ENCODE measurements around the gene WWOX. TPM values are rescaled to one million over a fixed set of nuclear protein-coding genes. Genes with fewer than 3 reads are reported as not detected.

Gene WWOX
- total and polyA plus RNA-seq, 2 of the 8 experiments (the other 6 are each of a cell fraction or from before 2014, with no cell fraction given): 5.4 to 16.7 TPM

- Histone ChIP-seq H2BK5ac (ENCODE audit: low read depth, low read length) (no peak overlapping the region), H4K20me1 (replicated peaks in 1 of 2; ENCODE audit: control insufficient read depth in 1 of 2, insufficient read depth in 2 of 2, low read length in 2 of 2) (no peaks in the 10 kb centered on the region), H3K36me3 (ENCODE audit: control insufficient read depth in 2 of 4, insufficient read depth in 4 of 4, low read length in 3 of 4) (no peaks in the 10 kb centered on the region), H4K91ac (replicated peaks; ENCODE audit: insufficient read length, low read length) (no peak overlapping the region), H3K56ac (replicated peaks; ENCODE audit: insufficient read length, low read depth, low read length) (no peak overlapping the region), H3K9me3 (ENCODE audit: insufficient read depth in 2 of 2, low read depth in 1 of 2, low read length in 1 of 2) (no peaks in the 10 kb centered on the region; a peak in 1 of 4 replicates), H3K27me3 (replicated peaks in 1 of 4; ENCODE audit: control insufficient read depth in 3 of 4, extremely low read depth in 1 of 4, insufficient read depth in 3 of 4, low read length in 3 of 4) (no peaks in the 10 kb centered on the region), H3K23me2 (ENCODE audit: low read depth, low read length) (no peaks in the 10 kb centered on the region), H3K4me2 (ENCODE audit: insufficient read depth in 1 of 2, low read depth in 2 of 2, low read length in 2 of 2) (no peak overlapping the region), H2AFZ (ENCODE audit: low read length) (no peak overlapping the region), H3K18ac (ENCODE audit: extremely low read depth, low read length) (no peak overlapping the region), H3K4me1 (replicated peaks in 1 of 4; ENCODE audit: control insufficient read depth in 3 of 4, insufficient read depth in 4 of 4, low read length in 3 of 4) (peaks cover 0 to 5% (median 3%) of the 10 kb centered on the region in 4 experiments; a peak in 4 of 7 replicates), H2BK120ac (replicated peaks; ENCODE audit: low read depth, low read length) (no peak overlapping the region), H2AK5ac (ENCODE audit: low read depth, low read length) (no peak overlapping the region), H4K8ac (ENCODE audit: extremely low read depth, insufficient read depth, low read length) (no peak overlapping the region), H2BK20ac (ENCODE audit: low read length) (no peak overlapping the region), H2BK15ac (ENCODE audit: low read length) (no peak overlapping the region), H3K14ac (ENCODE audit: insufficient read length) (no peak overlapping the region), H3K9ac (replicated peaks in 1 of 4; ENCODE audit: extremely low read depth in 1 of 4, low read depth in 3 of 4, low read length in 3 of 4) (no peak overlapping the region), H2BK12ac (ENCODE audit: low read depth, low read length) (no peak overlapping the region), H3K79me1 (ENCODE audit: low read depth, low read length) (no peaks in the 10 kb centered on the region), H3K23ac (ENCODE audit: insufficient read length) (no peak overlapping the region), H3K27ac (ENCODE audit: low read depth, low read length) (no peak overlapping the region), H3K4ac (replicated peaks; ENCODE audit: insufficient read length, low read depth, low read length) (no peak overlapping the region), H3K79me2 (ENCODE audit: control insufficient read depth in 1 of 2, insufficient read depth in 2 of 2, low read length in 2 of 2) (no peaks in the 10 kb centered on the region), H4K5ac (ENCODE audit: insufficient read length, low read depth, low read length) (no peak overlapping the region), H3K4me3 (ENCODE audit: extremely low read depth in 1 of 4, insufficient read depth in 2 of 4, low read depth in 3 of 4, low read length in 4 of 4) (no peak overlapping the region)
- WGBS, 2 experiments (ENCODE audit: extremely low coverage in 1 of 2, insufficient coverage in 1 of 2, insufficient read length in 1 of 2, insufficient replicate concordance in 2 of 2, low coverage in 1 of 2, low lambda C conversion rate in 2 of 2, missing lambda C conversion rate in 1 of 2): 92% methylated on average over 4 of the region's 4 CpGs; no CpG with 5 or more reads in 1 of the 2 experiments
- ChIA-PET CTCF (ENCODE audit: partially characterized antibody) (no interaction called here), POLR2A (ENCODE audit: partially characterized antibody) (no interaction called here)
- no peak for DNase-seq (ENCODE audit: low read depth in 1 of 2, low spot score in 2 of 2)
- no peak for FAIRE-seq
- TF ChIP-seq GABPA (IDR thresholded peaks at IDR 0.05; ENCODE audit: borderline replicate concordance, insufficient read depth, low read length) (no peak), CTCF (IDR thresholded peaks at IDR 0.05; ENCODE audit: control extremely low read depth in 1 of 3, insufficient read depth in 1 of 3, low read depth in 1 of 3, low read length in 3 of 3) (no peak), EGR1 (IDR thresholded peaks at IDR 0.05; ENCODE audit: borderline replicate concordance, low read depth, low read length) (no peak), TAF7 (optimal IDR thresholded peaks at IDR 0.05; ENCODE audit: borderline replicate concordance, low read depth, low read length) (no peak), SP4 (IDR thresholded peaks at IDR 0.05; ENCODE audit: low read length) (no peak), POLR2AphosphoS5 (IDR thresholded peaks at IDR 0.05; ENCODE audit: low read depth, low read length) (no peak), FOSL1 (IDR thresholded peaks at IDR 0.05; ENCODE audit: insufficient read depth, low read depth, low read length) (no peak), GTF2F1 (IDR thresholded peaks at IDR 0.05; ENCODE audit: borderline replicate concordance, low read depth, low read length) (no peak), TCF12 (IDR thresholded peaks at IDR 0.05; ENCODE audit: low read depth, low read length) (no peak), YY1 (IDR thresholded peaks at IDR 0.05; ENCODE audit: low read depth, low read length) (no peak)
Observed at GRCh38 chr16:78749745-78750268, 650.4 kb downstream of the WWOX start.

All from H1 (cell line).